Prostate gland (tissue), 2 donors: ENCODE results near the gene CASP10. TPM values are rescaled to one million over a fixed set of nuclear protein-coding genes. Genes with fewer than 3 reads are reported as not detected.
"Not testable (repeated sequence)": the region's sequence is repeated elsewhere in the genome, so short reads cannot be mapped to it uniquely, and the experiment has no call there.

Experiments used
- DNase-seq: peaks from one replicate; pipeline ENCODE4 v3.0.0-alpha.2; 2019; ENCODE audit warnings: low spot score
- H3K27ac ChIP-seq, 2 donors: fragments of 200-600 bp; sonication (generic); 2 replicates each; pipeline ENCODE4 v1.5.1; 2017 to 2019
- H3K27me3 ChIP-seq: fragments of 200-600 bp; sonication (generic); replicated peaks from 2 replicates; pipeline ENCODE4 v1.5.1; 2019; ENCODE audit not compliant: insufficient read depth
- H3K36me3 ChIP-seq, 2 donors: fragments of 200-600 bp; sonication (generic); 1 replicate in 1 of 2; 2 replicates in 1 of 2; pipeline versions ENCODE4 v1.5.1 to v1.8.1; 2017 to 2019
- H3K4me1 ChIP-seq: fragments of 200-600 bp; sonication (generic); replicated peaks from 2 replicates; pipeline ENCODE4 v1.5.1; 2019
- H3K4me3 ChIP-seq, 2 donors: fragments of 200-600 bp; sonication (generic); 2 replicates each; pipeline ENCODE4 v1.5.1; 2017 to 2019
- H3K9me3 ChIP-seq: fragments of 200-600 bp; sonication (generic); 2 replicates; pipeline ENCODE4 v1.5.1; 2017
- CTCF ChIP-seq, 4 experiments: fragments of 200-600 bp in 2 of 4; fragments of 450-650 bp in 2 of 4; sonication (generic) in 2 of 4; IDR thresholded peaks; 1 replicate in 3 of 4; 2 replicates in 1 of 4; pipeline ENCODE4 v1.5.1; 2016 to 2019; ENCODE audit warnings: antibody characterized with exemption in 4 of 4, mild to moderate bottlenecking in 2 of 4, moderate library complexity in 2 of 4
- POLR2A ChIP-seq: fragments of 450-650 bp; IDR thresholded peaks from one replicate; pipeline ENCODE4 v1.6.1; 2016; ENCODE audit warnings: antibody characterized with exemption, mild to moderate bottlenecking
- POLR2AphosphoS5 ChIP-seq: sonication (generic); formaldehyde crosslinking; IDR thresholded peaks from one replicate; pipeline ENCODE4 v1.6.1; 2017; ENCODE audit warnings: antibody characterized with exemption
- WGBS: methylation state at CpG from one replicate; pipeline ENCODE4 v1.1.5; 2018; 5-methylcytosine and 5-hydroxymethylcytosine counted together
- intact Hi-C: fragments of 100-400 bp; cut with DNase I; formaldehyde crosslinking; loops from one replicate; pipeline ENCODE4 v1.14.2; 2022
- total RNA-seq, 2 donors: library from RNA; depleted of rRNA; stranded (reverse); fragments of >200 nt; gene quantifications; one replicate each; pipeline ENCODE4 v1.1.0, GENCODE V29; 2016

The CASP10 gene
- total RNA-seq, 2 donors from 2014 or later = 1.7 to 9.8 TPM

DNA sequence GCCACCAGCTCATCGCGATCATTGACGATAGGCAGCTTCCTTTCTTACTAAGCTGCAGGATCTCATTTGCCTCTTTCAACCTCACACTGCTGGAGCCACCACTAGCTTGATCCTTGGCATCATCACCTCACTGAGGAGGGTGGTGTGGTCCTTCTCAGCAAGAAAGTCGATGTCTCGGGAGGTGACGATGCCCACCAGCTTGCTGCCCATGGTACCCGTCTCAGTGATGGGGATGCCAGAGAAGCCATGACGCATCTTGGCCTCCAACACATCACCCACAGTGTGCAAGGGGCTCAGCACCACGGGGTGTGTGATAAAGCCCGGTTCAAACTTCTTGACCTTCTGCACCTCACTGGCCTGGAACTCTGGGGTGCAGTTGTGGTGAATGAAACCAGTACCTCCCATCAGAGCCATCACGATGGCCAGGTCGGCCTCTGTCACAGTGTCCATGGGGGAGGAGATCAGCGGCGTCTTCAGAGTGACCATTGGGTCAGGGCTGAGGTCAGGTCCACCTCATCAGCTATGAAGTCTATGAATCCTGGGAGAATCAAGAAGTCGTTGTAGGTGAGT, 44.5 kb upstream of the CASP10 start:
- Histone ChIP-seq H3K27me3 (no peaks in the 10 kb centered on the region), H3K36me3 (peaks cover 8 to 18% of the 10 kb centered on the region in 2 donors), H3K27ac (no peak overlapping the region), H3K4me3 (no peak overlapping the region), H3K4me1 (no peaks in the 10 kb centered on the region), H3K9me3 (no peaks in the 10 kb centered on the region)
- no peak for TF ChIP-seq POLR2A
- intact Hi-C loops = no loop called here
- no peak for DNase-seq
- WGBS = 91% methylated on average over 15 of the region's 15 CpGs

DNA sequence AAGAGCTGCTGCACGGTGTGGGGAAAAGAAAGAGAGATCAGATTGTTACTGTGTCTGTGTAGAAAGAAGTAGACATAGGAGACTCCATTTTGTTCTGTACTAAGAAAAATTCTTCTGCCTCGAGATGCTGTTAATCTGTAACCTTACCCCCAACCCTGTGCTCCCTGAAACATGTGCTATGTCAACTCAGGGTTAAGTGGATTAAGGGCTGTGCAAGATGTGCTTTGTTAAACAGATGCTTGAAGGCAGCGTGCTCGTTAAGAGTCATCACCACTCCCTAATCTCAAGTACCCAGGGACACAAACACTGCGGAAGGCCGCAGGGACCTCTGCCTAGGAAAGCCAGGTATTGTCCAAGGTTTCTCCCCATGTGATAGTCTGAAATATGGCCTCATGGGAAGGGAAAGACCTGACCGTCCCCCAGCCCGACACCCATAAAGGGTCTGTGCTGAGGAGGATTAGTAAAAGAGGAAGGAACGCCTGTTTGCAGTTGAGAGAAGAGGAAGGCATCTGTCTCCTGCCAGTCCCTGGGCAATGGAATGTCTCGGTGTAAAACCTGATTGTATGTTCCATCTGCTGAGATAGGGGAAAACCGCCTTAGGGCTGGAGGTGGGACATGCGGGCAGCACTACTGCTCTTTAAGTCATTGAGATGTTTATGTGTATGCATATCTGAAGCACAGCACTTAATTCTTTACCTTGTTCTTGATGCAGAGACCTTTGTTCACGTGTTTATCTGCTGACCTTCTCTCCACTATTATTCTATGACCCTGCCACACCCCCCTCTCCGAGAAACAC, 43.8 kb upstream of the CASP10 start:
- H3K9me3 ChIP-seq, intact Hi-C loops, H3K27me3 ChIP-seq, H3K4me1 ChIP-seq, H3K4me3 ChIP-seq, H3K27ac ChIP-seq, DNase-seq: not testable (repeated sequence)
- WGBS = 74% methylated on average over 14 of the region's 14 CpGs
- peaks cover 8 to 18% of the 10 kb centered on the region in 2 donors for H3K36me3 ChIP-seq

DNA sequence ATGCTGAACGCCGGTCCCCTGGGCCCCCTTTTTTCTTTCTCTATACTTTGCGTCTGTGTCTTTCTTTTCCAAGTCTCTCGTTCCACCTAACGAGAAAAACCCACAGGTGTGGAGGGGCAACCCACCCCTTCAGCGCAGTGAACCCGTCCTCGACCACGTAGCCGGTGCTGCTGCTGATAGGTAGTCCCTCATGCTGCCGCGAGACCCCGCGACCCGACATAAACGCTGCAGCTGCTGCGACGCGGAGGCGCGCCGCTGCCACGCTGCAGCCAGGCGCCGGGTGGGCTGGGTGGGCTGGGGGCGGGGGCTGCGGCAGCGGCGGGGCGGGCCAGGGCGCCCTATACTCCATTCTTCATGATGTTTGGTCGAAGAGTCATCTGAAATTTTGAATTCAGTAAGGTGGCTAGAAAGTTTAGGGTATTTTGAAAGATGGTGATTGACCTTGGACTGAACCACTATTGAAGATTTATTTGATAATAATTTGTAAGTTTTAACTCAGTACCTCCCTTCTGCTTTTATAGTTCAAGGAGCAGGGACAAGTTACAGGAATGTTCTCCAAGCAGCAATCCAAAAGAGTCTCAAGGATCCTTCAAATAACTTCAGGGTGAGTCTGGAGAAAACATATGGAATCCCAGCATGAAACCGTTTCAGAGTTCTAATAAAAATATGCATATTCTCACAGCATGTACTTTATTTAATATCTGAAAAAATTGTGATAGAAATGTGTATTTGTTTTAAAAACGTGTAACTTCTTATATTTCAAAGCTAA, 42.9 kb upstream of the CASP10 start:
- no peak for DNase-seq
- H3K4me1 ChIP-seq = no peaks in the 10 kb centered on the region
- no peaks in the 10 kb centered on the region for H3K9me3 ChIP-seq
- no peaks in the 10 kb centered on the region for H3K27me3 ChIP-seq
- 75% methylated on average over 34 of the region's 34 CpGs for WGBS
- intact Hi-C loops = no loop called here
- no peak for TF ChIP-seq POLR2AphosphoS5
- TF ChIP-seq CTCF (IDR thresholded peaks at IDR 0.05) = no peak
- no peak for TF ChIP-seq POLR2A
- H3K27ac ChIP-seq = no peak overlapping the region
- H3K36me3 ChIP-seq = peaks cover 8 to 18% of the 10 kb centered on the region in 2 donors
- H3K4me3 ChIP-seq = no peak overlapping the region

DNA sequence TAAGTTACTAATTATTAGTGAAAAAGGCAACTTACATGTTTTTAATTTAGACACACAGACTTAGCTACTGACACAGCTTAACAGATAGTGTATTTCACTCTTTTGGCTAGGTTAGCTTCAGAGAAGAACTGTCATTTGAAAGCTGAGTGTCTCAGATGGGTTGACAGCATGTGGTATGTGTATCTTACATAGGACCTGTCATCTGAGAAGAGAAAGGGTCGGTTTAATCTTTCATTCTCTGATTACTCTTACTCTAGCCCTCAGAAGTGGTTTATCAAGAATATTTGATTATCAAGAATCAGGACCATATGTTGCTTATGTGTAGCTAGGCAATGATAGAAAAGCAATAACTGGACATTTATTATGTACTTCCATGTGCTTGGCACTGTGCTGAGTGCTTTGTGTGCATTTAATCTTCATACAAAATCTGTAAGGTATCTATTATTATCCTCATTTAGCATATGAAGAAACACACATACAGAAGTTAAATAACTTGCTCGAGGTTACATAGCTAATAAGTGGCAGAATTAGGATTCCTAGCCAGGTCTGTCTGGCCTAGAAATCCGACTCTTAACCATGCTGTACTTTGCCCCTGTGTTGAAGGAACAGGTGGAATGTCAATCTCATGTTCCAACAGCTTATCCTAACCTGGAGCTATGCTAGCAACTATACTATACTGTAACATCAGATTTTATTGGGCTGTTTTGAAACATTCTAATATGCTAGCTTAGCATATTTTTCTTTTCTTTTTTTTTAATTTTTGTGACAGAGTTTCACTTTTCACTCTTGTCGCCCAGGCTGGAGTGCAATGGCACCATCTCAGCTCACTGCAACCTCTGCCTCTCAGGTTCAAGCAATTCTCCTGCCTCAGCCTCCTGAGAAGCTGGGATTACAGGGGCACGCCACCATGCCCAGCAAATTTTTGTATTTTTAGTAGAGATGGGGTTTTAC, 38.6 kb upstream of the CASP10 start:
- DNase-seq = no peak
- no peak overlapping the region for H3K27ac ChIP-seq
- H3K27me3 ChIP-seq = no peaks in the 10 kb centered on the region
- H3K4me3 ChIP-seq = no peak overlapping the region
- 81% methylated on average over 5 of the region's 5 CpGs for WGBS
- no peaks in the 10 kb centered on the region for H3K9me3 ChIP-seq
- TF ChIP-seq POLR2AphosphoS5 (no peak), POLR2A (no peak), CTCF (IDR thresholded peaks at IDR 0.05) (no peak)
- no peaks in the 10 kb centered on the region for H3K4me1 ChIP-seq
- intact Hi-C loops = no loop called here
- no peaks in the 10 kb centered on the region for H3K36me3 ChIP-seq

DNA sequence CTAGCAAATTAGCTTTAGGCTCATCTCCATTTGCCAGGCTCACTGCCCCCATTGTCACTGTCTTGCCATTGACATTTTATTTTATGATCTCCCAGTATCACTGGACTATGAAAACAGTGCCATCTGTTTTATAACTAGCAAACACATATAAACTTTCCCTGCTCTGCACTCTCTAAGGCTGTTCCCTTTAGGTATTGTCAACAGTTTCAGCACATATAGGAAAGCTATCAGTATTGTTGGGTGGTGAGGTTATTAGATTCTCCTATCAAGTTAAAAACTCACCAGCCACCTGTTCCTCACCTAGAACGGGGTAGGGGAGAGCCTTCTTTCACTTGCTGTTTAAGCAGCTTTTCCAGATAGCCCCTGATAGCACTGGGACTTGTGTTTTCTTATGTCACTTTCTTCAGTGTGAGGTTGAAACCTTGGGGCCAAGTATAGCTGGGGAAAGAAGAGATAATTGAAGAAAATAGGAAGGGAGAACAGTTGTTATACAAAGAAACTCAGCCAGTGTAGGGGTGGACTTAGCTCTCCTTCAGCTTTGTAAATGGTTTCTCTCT, 34.4 kb upstream of the CASP10 start:
- Histone ChIP-seq H3K27me3 (no peaks in the 10 kb centered on the region), H3K4me1 (no peaks in the 10 kb centered on the region), H3K27ac (peak overlapping the region; percentile 11 to 42), H3K9me3 (no peaks in the 10 kb centered on the region), H3K4me3 (no peak overlapping the region), H3K36me3 (no peaks in the 10 kb centered on the region)
- DNase-seq = no peak
- WGBS = 41% methylated on average over 1 of the region's 1 CpG
- no peak for TF ChIP-seq POLR2A
- peak; percentile 55 for TF ChIP-seq POLR2AphosphoS5
- intact Hi-C loops = no loop called here
